T follicular helper cell (primary cell): ENCODE results near the gene ERN1.

Experiments used
- DNase-seq: peaks from one replicate; pipeline ENCODE4 v3.0.0-alpha.2; 2020; ENCODE audit warnings: low read depth

ERN1 gene

GRCh38 chr17:64158406-64158805 lies 28.5 kb upstream of the ERN1 start:
- no peak for DNase-seq

GRCh38 chr17:64157669-64158180 lies 27.8 kb upstream of the ERN1 start:
- DNase-seq = no peak

GRCh38 chr17:64156670-64157069 lies 26.7 kb upstream of the ERN1 start:
- DNase-seq = no peak

- no peak for DNase-seq
These were observed 26.0 kb upstream of the ERN1 start for GRCh38 chr17:64155751-64156544.

- no peak for DNase-seq
These were observed 25.2 kb upstream of the ERN1 start for GRCh38 chr17:64155129-64155528.

GRCh38 chr17:64154717-64155116 lies 24.8 kb upstream of the ERN1 start:
- no peak for DNase-seq

- no peak for DNase-seq
These were observed 24.4 kb upstream of the ERN1 start for GRCh38 chr17:64154313-64154695.

GRCh38 chr17:64153565-64154312 lies 23.8 kb upstream of the ERN1 start:
- DNase-seq = no peak

GRCh38 chr17:64152428-64153125 lies 22.6 kb upstream of the ERN1 start:
- DNase-seq = no peak

GRCh38 chr17:64151016-64151368 lies 21.0 kb upstream of the ERN1 start:
- no peak for DNase-seq

GRCh38 chr17:64150237-64151015 lies 20.5 kb upstream of the ERN1 start:
- DNase-seq = no peak

- DNase-seq = no peak
These were observed 19.3 kb upstream of the ERN1 start for GRCh38 chr17:64149196-64149595.

GRCh38 chr17:64148699-64149098 lies 18.8 kb upstream of the ERN1 start:
- DNase-seq = no peak

GRCh38 chr17:64148017-64148631 lies 18.2 kb upstream of the ERN1 start:
- DNase-seq = no peak

- DNase-seq = no peak
These were observed 17.4 kb upstream of the ERN1 start for GRCh38 chr17:64147110-64148016.

- peak; percentile 47 for DNase-seq
These were observed 16.6 kb upstream of the ERN1 start for GRCh38 chr17:64146418-64147109.

- peak; percentile 94 for DNase-seq
These were observed 15.9 kb upstream of the ERN1 start for GRCh38 chr17:64145751-64146417.

- DNase-seq = no peak
These were observed 15.4 kb upstream of the ERN1 start for GRCh38 chr17:64145375-64145750.

GRCh38 chr17:64139542-64139941 lies 9.6 kb upstream of the ERN1 start:
- DNase-seq = no peak
